ENCODE data around the gene DLGAP3. TPM values are rescaled to one million over a fixed set of nuclear protein-coding genes. Genes with fewer than 3 reads are reported as not detected.

DLGAP3 gene
- total and polyA plus RNA-seq, 2 of the 13 experiments (the other 11 are each of a cell fraction or from before 2014, with no cell fraction given) = 0.03 to 0.04 TPM

DNA sequence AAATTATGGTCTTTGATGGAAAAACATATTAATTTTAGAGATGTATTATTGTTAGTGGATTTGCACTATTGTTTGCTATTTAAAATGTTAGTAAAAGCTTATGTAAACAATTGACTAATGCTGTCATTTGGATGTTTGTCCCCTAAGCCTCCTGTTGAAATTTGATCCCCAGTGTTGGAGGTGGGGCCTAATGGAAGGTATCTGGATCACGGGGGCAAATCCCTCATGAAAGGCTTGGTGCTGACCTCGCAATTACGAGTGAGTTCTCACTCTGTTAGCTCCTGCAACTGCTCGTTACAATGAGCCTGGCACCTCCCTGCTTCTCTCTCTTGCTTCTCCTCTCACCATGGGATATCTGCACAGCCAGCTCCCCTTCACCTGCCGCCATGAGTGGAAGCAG is 41.4 kb upstream of the DLGAP3 start:
- Histone ChIP-seq H3K9ac (ENCODE audit: insufficient read depth, low read depth, low read length) (peak overlapping the region; percentile 20; the same call in 1 of the 2 replicates), H3K4me3 (replicated peaks in 1 of 3; ENCODE audit: insufficient read depth in 1 of 3, low read depth in 2 of 3, low read length in 3 of 3) (peak overlapping the region in 2 of 3 experiments; percentile 27 to 39; a peak in 3 of 6 replicates), H3K27me3 (ENCODE audit: control insufficient read depth in 1 of 2, insufficient read depth in 2 of 2, low read length in 2 of 2) (no peaks in the 10 kb centered on the region), H2AFZ (ENCODE audit: low read length) (peak overlapping the region; percentile 57), H3K4me1 (ENCODE audit: insufficient read depth, low read length) (peaks cover 13% of the 10 kb centered on the region), H3K36me3 (replicated peaks in 1 of 2; ENCODE audit: control insufficient read depth in 1 of 2, insufficient read depth in 2 of 2, low read length in 2 of 2) (no peaks in the 10 kb centered on the region), H3K9me3 (ENCODE audit: low read length) (peaks cover 4% of the 10 kb centered on the region; the same call in 1 of the 2 replicates), H4K20me1 (ENCODE audit: insufficient read depth, low read length) (no peaks in the 10 kb centered on the region), H3K27ac (ENCODE audit: extremely low read length, insufficient read depth, low read length) (no peak overlapping the region), H3K4me2 (ENCODE audit: low read depth, low read length) (peak overlapping the region; percentile 73), H3K79me2 (ENCODE audit: insufficient read depth, low read length) (no peaks in the 10 kb centered on the region)
- ChIA-PET CTCF (ENCODE audit: low intra/inter-chr PET ratio, low total read pairs) (no interaction called here), POLR2A (interaction anchor here (1.1 kb wide), 1 partner anchor 60 kb away, joined by 3 read pairs; no protein-coding TSS in a partner anchor)
- no TSS peak for BruUV-seq (replicated peaks)
- ATAC-seq (peak; percentile 87), FAIRE-seq (peak; percentile 21), DNase-seq (ENCODE audit: low spot score) (peak; percentile 66)
- intact Hi-C loops (cut with micrococcal nuclease; ENCODE audit: unreplicated experiment) (no loop called here), in situ Hi-C loops (cut with HindIII; ENCODE audit: extremely low pct_ligation_motif_present, low pct_unique_long_range_greater_than_20kb) (no loop called here)
- 0% methylated on average over 5 of the region's 5 CpGs for WGBS (ENCODE audit: low lambda C conversion rate)
- TF ChIP-seq ZNF432 (CRISPR knock-in tag; IDR thresholded peaks at IDR 0.05; ENCODE audit: borderline replicate concordance) (no peak), YEATS2 (CRISPR knock-in tag; IDR thresholded peaks at IDR 0.05; ENCODE audit: borderline replicate concordance) (no peak), SUZ12 (IDR thresholded peaks at IDR 0.05; ENCODE audit: low read depth, low read length) (no peak), PPARG (CRISPR knock-in tag; conservative IDR thresholded peaks at IDR 0.05) (no peak), MAFK (conservative IDR thresholded peaks at IDR 0.05 in 1 of 2, IDR thresholded peaks at IDR 0.05 in 1 of 2; ENCODE audit: low read length in 2 of 2) (peak; percentile 74 to 89), PAXIP1 (CRISPR knock-in tag; conservative IDR thresholded peaks at IDR 0.05) (0 out of 2 replicates have a peak, but pooled peaks have one; percentile 15), ZNF775 (CRISPR knock-in tag; IDR thresholded peaks at IDR 0.05; ENCODE audit: borderline replicate concordance) (peak; percentile 92; the same call in 1 of the 2 replicates), BCLAF1 (IDR thresholded peaks at IDR 0.05) (no peak), SALL1 (CRISPR knock-in tag; IDR thresholded peaks at IDR 0.05) (peak; percentile 46), NFE2L1 (CRISPR knock-in tag; IDR thresholded peaks at IDR 0.05; ENCODE audit: borderline replicate concordance) (no peak), NFYC (CRISPR knock-in tag; IDR thresholded peaks at IDR 0.05) (no peak), SATB2 (CRISPR knock-in tag; IDR thresholded peaks at IDR 0.05) (no peak), ZFP36L2 (CRISPR knock-in tag; IDR thresholded peaks at IDR 0.05) (no peak), GTF3A (CRISPR knock-in tag; conservative IDR thresholded peaks at IDR 0.05) (no peak), ZNF496 (CRISPR knock-in tag; IDR thresholded peaks at IDR 0.05; ENCODE audit: insufficient replicate concordance) (no peak), SOX6 (IDR thresholded peaks at IDR 0.05) (no peak), SOX6 (CRISPR knock-in tag; IDR thresholded peaks at IDR 0.05) (peak; percentile 31; the same call in 1 of the 2 replicates), ZNF841 (CRISPR knock-in tag; IDR thresholded peaks at IDR 0.05; ENCODE audit: borderline replicate concordance) (no peak), IRX3 (CRISPR knock-in tag; IDR thresholded peaks at IDR 0.05; ENCODE audit: borderline replicate concordance, low read depth) (no peak), IKZF1 (IDR thresholded peaks at IDR 0.05) (no peak)
- TF ChIP-seq, protein P1, sequence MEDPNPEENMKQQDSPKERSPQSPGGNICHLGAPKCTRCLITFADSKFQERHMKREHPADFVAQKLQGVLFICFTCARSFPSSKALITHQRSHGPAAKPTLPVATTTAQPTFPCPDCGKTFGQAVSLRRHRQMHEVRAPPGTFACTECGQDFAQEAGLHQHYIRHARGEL (CRISPR knock-in tag; IDR thresholded peaks at IDR 0.05) = no peak

All from HepG2 (cell line).